Globus pallidus (tissue), 1 donor: Measurements from ENCODE around the gene WDR73.

ENCODE experiments used
- DNase-seq: peaks from one replicate; pipeline ENCODE4 v3.0.0-alpha.2; 2015; ENCODE audit warnings: low spot score

WDR73 gene

GRCh38 chr15:84611631-84612030 is 42.5 kb downstream of the WDR73 start:
- no peak for DNase-seq

DNA sequence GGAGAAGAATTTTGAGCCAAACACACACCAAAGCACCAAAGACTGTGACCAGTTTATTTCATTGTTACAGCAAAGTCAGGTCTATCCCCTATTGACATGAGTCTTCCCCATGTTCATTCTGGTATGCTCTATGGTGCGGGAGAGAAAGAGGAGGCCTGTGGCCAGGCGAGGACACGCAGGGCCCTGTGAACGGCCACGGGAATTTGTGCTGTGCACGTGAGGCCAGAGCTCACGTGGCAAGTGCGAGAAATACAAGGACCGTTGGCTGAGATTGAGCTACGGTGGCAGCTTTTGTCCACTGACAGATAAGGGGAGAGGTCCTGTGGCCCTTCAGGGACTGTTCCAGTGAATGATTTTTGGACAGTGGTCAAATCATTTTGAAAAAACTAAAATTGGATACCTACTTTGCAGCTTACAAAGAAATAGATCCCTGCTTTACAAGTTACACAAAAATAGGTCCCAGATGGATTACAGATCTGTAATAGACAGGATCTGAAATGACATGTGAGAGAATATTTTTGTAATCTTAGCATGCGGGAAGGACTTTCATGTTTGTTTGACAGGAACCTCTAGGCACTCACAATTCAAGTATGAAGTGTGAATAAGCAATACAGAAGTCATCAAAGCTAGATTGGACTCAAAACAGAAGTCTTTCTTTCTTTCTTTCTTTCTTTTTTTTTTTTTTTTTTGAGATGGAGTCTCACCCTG is 44.1 kb downstream of the WDR73 start:
- no peak for DNase-seq

GRCh38 chr15:84608707-84609284 is 45.3 kb downstream of the WDR73 start:
- DNase-seq = no peak

- DNase-seq = no peak
These were observed 47.4 kb downstream of the WDR73 start for GRCh38 chr15:84606653-84607120.

DNA sequence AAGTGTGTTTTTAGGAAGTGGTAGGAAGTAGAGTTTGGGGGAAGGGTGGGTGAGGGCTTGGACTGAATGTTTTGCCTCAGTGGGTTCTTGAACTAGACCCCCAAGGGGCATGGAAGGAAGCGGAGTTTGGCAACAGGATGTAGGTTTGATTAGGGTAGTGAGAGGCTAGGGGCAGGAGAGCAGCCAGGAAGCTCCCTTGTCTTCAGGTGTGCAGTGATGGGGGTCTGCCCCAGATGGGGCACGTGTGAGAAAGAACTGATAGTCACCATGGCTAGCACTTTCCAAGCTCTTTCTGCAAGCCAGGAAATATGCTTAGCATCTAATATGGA is 48.6 kb downstream of the WDR73 start:
- DNase-seq = no peak

GRCh38 chr15:84604826-84605553 is 49.1 kb downstream of the WDR73 start:
- no peak for DNase-seq

GRCh38 chr15:84603630-84604379 is 50.3 kb downstream of the WDR73 start:
- no peak for DNase-seq

- no peak for DNase-seq
These were observed 52.6 kb downstream of the WDR73 start for GRCh38 chr15:84601555-84601838.

DNA sequence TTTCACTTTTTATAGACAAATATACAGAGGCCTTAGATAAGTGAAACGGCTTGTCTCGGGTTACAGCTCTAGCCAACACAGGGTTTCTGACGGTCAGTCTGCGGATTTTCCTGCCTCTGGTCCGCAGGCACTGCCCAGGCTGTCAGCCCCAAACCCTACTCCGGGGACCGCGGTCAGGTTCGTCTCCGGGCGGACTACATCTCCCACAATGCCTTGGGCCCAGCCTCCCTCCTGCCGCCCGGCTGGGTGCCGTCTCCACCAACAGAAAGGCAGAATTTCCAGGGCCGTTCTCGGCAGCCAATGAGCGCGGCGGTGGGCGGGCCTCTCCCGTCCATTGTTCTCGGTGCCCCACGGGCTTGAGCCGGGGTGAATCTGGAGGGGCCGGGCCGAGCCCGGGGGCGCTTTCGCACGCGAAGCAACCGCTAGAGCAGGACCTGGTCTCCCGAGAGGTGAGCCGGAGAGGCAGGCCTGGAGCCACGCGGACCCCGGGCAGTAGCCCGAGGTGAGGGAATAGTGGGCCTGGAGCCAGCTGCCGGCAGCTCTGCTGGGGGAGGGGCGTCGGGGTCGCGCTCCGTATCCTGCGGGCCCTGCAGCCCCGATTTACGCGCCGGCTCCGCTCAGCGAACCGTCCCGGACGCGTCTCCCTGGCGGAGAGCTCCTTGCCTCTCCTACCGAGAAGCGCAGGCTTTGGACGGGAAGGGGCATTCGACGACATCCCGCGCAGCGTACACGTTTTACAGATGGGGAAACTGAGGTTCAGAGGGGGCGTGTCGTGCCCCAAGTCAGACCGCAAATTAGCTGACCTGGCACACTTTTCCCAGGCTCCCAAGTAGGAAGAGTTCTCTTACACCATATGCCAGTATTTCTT is 53.2 kb downstream of the WDR73 start, which contains the start of gene ZSCAN2:
TSS of gene ZSCAN2 (plus strand) at position 323 of the 868 bp plus-strand sequence. CDS start 2,919 bp downstream, outside the sequence.
- DNase-seq = peak; percentile 96

DNA sequence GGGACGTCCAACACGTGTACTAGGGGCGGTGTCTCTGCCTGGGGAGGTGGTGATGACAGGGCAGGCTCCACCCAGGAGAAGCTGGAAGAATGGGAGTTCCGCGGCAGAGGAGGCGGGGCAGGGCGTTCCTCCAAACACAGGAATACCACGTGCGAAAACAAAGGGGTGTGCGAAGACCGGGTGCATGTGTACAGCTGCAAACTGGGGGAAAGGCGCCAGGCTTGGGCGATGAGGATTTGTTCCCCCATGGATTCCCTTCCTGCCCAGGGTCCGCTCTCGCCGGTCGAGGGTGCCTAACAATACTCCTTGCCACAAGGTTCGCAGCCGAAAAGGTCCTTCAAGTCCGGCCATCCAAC is 53.8 kb downstream of the WDR73 start:
- no peak for DNase-seq

DNA sequence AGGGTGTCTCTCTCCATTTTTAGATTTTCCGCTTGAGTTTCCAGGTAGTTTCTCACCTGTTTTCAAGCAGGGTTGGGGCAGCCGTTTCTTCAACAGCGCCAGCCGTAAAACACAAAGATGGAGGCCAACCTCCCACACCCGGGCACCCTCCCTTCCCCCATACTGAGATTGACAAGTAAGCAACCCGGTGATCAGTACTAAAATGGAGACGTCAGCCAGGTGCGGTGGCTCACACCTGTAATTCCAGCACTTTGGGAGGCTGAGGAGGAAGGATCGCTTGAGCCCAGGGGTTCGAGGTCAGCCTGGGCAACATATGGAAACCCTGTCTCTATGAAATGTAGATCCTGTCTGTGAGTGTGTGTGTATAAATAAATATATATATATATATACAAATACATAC is 54.2 kb downstream of the WDR73 start:
- no peak for DNase-seq

DNA sequence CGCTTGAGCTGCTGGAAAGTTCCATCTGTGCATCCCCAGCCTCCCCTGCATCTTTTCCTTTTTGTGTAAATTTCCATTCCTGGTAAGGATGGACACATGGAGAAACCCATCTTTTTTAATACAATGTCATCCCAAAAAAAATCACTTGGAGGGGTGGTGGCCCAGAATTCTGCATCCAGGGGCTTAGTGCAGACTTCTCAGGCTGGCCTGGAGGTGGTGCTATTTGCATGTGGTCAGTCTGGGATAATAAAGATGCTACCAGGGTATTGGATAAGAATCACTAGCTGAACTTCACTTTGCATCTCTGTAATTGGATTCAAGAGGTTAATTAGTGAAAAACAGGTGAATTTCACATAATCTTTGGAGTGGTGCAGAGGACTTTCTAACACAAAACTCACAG is 55.1 kb downstream of the WDR73 start:
- peak; percentile 61 for DNase-seq

- peak; percentile 68 for DNase-seq
These were observed 55.8 kb downstream of the WDR73 start for GRCh38 chr15:84598250-84598649.

DNA sequence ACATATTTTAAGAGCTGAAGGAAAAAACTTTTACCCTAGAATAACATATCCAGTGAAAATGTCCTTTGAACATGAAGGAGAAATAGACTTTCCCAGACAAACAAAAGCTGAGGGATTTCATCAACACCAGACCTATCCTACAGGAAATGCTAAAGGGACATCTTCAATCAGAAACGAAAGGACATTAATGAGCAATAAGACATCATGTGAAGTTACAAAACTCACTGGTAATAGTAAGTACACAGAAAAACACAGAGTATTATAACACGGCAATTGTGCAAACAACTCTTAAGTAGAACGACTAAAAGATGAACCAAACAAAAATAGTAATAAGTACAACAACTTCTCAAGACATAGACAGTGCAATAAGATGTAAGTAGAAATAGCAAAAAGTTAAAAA is 56.8 kb downstream of the WDR73 start:
- DNase-seq = no peak

DNA sequence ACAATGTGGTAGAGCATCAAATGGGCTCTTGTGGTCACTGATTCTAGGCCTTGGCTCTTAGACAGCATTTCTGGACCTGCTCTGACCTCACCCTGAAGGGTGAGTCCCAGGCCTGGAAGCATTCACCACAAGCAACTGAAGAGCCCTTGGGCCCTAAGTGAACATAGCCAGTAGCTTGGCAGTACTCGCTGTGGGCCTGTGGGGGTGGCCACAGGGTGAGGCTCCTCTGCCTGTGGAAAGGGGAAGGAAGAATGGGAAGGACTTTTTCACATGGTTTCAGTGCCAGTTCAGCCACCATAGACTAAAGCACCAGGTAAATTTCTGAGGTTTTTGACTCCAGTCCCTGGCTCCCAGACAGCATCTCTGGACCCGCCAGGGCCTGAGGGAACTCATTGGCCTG is 58.4 kb downstream of the WDR73 start:
- DNase-seq = no peak

DNA sequence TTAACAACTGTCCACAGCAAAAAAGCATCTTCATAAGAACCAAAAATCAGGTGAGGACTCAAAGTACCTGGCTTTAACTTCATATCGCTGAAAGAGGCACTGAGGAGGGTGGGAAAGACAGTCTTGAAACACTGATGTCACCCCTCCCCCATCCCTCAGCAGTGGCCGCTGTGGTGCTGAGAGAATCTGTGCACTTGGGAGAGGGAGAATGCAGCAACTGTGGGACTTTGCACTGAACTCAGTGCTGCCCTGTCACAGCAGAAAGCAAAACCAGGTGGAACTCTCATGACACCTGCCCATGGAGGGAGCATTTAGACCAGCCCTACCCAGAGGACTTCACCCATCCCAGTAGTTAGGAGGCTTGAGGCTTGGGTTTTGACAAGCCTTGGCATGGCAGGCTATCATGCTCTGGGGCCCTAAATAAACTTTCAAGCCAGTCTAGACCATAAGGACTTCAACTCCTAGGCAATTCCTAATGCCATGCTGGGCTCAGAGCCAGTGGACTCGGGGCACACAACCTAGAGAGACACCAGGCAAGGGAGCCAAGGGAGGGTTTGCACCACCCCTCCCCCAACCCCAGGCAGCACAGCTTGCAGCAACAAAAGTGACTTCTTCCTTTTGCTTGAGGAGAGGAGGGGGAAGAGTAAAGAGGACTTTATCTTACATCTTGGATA is 59.3 kb downstream of the WDR73 start:
- DNase-seq = no peak

GRCh38 chr15:84591815-84592214 is 62.3 kb downstream of the WDR73 start:
- DNase-seq = no peak

DNA sequence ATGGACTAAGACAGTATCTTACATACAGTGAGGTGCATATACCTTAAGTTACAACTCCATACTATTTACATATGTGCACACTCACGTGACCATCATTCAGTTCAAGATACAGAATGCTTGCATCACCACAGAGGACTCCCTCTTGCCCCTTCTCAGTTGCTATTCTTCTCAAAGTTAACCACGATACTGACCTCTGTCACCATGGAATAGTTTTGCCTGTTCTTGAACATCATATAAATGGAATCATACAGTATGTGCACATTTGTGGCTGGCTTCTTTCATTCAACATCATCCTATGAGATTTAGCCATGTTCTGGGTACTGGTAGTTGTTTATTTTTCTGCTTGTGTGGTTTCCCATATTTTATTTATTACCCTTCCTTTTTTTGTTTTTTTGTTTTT is 63.7 kb downstream of the WDR73 start:
- DNase-seq = no peak
